Right lobe of liver (tissue), 4 donors: ENCODE data around the gene PARL.

Experiments used
- CTCF ChIP-seq, 4 donors: fragments of 200-600 bp in 3 of 4; fragments of 450-650 bp in 1 of 4; IDR thresholded peaks; one replicate each; pipeline versions ENCODE4 v1.5.1 to v1.8.0; 2016 to 2022; ENCODE audit warnings: antibody characterized with exemption in 4 of 4, mild to moderate bottlenecking in 2 of 4
- POLR2A ChIP-seq: fragments of 450-650 bp; IDR thresholded peaks from one replicate; pipeline ENCODE4 v1.6.1; 2017; ENCODE audit warnings: antibody characterized with exemption, mild to moderate bottlenecking
- donor health status: DM: no; HTN: no; CAD: no.
- donor health status: DM: no; HTN: no; CAD: no.
- donor health status: DM: no; HTN: yes; CAD: no.

- TF ChIP-seq CTCF (IDR thresholded peaks at IDR 0.05) (no peak), POLR2A (no peak)
Measured at GRCh38 chr3:183822631-183823030, 62.0 kb downstream of the PARL start.
